Omental fat pad (tissue), 4 donors: Measurements from ENCODE around the gene SPHK2. TPM values are rescaled to one million over a fixed set of nuclear protein-coding genes. Genes with fewer than 3 reads are reported as not detected.

Experiments used
- ATAC-seq: fragments of 150-250 bp; one replicate; pipeline ENCODE4 v1.9.1; 2016; ENCODE audit warnings: mild to moderate bottlenecking, moderate library complexity; ENCODE audit not compliant: low FRiP score
- DNase-seq: peaks from one replicate; pipeline ENCODE4 v3.0.0-alpha.2; 2019; ENCODE audit warnings: low spot score
- CTCF ChIP-seq, 3 donors: fragments of 450-650 bp; IDR thresholded peaks; one replicate each; pipeline ENCODE4 v1.5.1; 2016 to 2017; ENCODE audit warnings: antibody characterized with exemption in 3 of 3, mild to moderate bottlenecking in 3 of 3, moderate library complexity in 2 of 3
- total RNA-seq, 4 donors: library from RNA; depleted of rRNA; stranded (reverse); fragments of >200 nt; gene quantifications; one replicate each; pipeline ENCODE4 v1.1.0, GENCODE V29; 2016

Gene SPHK2
- total RNA-seq, 4 donors from 2014 or later, result 6.0 to 16.2 (median 9.5) TPM

GRCh38 chr19:48646001-48646721, 26.9 kb downstream of the SPHK2 start, which contains the start of gene CA11:
TSS of gene CA11 (minus strand) at chr19:48646187. CDS start at chr19:48645632, 555 bp downstream.
- DNase-seq (peak; percentile 83), ATAC-seq (peak; percentile 91)
- peak in 2 of 3 donors; percentile 23 to 36 for TF ChIP-seq CTCF (IDR thresholded peaks at IDR 0.05)

GRCh38 chr19:48646722-48647216, 27.5 kb downstream of the SPHK2 start:
- TF ChIP-seq CTCF (IDR thresholded peaks at IDR 0.05), result no peak
- DNase-seq (no peak), ATAC-seq (no peak)

- TF ChIP-seq CTCF (IDR thresholded peaks at IDR 0.05), result no peak
- DNase-seq (no peak), ATAC-seq (no peak)
Observed at GRCh38 chr19:48648134-48648533, 28.8 kb downstream of the SPHK2 start.

- DNase-seq (no peak), ATAC-seq (no peak)
- TF ChIP-seq CTCF (IDR thresholded peaks at IDR 0.05), result no peak
Observed at GRCh38 chr19:48650974-48651682, 31.8 kb downstream of the SPHK2 start.

GRCh38 chr19:48651683-48652048, 32.4 kb downstream of the SPHK2 start:
- ATAC-seq, result no peak
- DNase-seq, result no peak
- TF ChIP-seq CTCF (IDR thresholded peaks at IDR 0.05), result no peak

GRCh38 chr19:48654299-48655059, 35.2 kb downstream of the SPHK2 start:
- no peak for TF ChIP-seq CTCF (IDR thresholded peaks at IDR 0.05)
- no peak for ATAC-seq
- DNase-seq, result no peak
